ENCODE data around the gene TERT. TPM values are rescaled to one million over a fixed set of nuclear protein-coding genes. Genes with fewer than 3 reads are reported as not detected.

Gene TERT
- total and polyA plus RNA-seq, 10 of the 15 experiments (the other 5 are each of a cell fraction or from before 2014, with no cell fraction given), result 0.08 to 21.5 (median 5.0) TPM

DNA sequence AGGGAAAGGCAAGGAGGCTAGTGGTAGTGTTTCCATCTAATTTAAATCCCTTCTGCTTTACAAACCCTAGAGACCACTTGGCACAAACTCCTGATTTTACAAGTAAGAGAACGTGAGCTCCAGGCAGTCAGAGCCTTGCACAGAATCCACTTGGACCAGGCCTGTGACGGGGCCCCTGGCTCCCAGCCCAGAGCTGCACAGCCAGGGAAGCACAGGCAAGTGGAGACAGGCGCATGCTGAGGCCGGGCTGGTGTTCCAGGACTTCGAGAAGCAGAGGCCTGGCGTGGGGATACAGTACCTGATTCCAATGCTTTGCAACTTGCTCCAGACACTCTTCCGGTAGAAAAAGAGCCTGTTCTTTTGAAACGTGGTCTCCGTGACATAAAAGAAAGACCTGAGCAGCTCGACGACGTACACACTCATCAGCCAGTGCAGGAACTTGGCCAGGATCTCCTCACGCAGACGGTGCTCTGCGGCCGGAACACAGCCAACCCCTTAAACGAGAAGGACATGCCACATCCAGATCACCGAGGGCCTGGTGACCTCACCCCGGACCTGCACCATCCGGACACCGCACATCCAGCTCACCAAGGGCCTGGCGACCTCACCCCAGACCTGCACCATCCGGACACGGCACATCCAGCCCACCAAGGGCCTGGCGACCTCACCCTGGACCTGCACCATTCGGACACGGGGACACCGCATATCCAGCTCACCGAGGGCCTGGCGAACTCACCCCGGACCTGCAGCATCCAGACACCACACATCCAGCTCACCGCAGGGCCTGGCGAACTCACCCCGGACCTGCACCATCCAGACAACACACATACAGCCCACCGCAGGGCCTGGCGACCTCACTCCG is 12.5 kb downstream of the TERT start (continued):
- TF ChIP-seq ZBTB11 (CRISPR knock-in tag; IDR thresholded peaks at IDR 0.05) (no peak), PAX5 (IDR thresholded peaks at IDR 0.05; ENCODE audit: borderline replicate concordance, low read depth, low read length) (no peak), EP300 (IDR thresholded peaks at IDR 0.05; ENCODE audit: borderline replicate concordance in 1 of 2, control insufficient read depth in 1 of 2, low read depth in 2 of 2, low read length in 2 of 2) (no peak)

- FAIRE-seq, result no peak
- Histone ChIP-seq H3K27me3 (replicated peaks in 1 of 2; ENCODE audit: control insufficient read depth in 2 of 2, insufficient read depth in 2 of 2, low read length in 1 of 2) (no peaks in the 10 kb centered on the region), H4K20me1 (ENCODE audit: control insufficient read depth, insufficient read depth) (no peaks in the 10 kb centered on the region), H3K79me2 (ENCODE audit: control insufficient read depth, insufficient read depth, low read length) (no peaks in the 10 kb centered on the region), H3K27ac (ENCODE audit: control insufficient read depth, insufficient read depth) (no peak overlapping the region), H3K4me2 (ENCODE audit: control insufficient read depth, insufficient read depth) (no peak overlapping the region), H3K36me3 (ENCODE audit: control insufficient read depth in 2 of 2, insufficient read depth in 2 of 2, low read length in 1 of 2) (peaks cover 0 to 7% of the 10 kb centered on the region in 2 experiments; a peak in 2 of 4 replicates), H3K4me1 (ENCODE audit: control insufficient read depth, insufficient read depth, low read length) (no peaks in the 10 kb centered on the region), H3K4me3 (no peak overlapping the region), H2AFZ (ENCODE audit: control insufficient read depth, low read depth, low read length) (no peak overlapping the region), H3K9me3 (replicated peaks; ENCODE audit: control insufficient read depth, insufficient read depth, low read length) (no peaks in the 10 kb centered on the region; the same call in 2 of the 3 replicates), H3K9ac (ENCODE audit: control insufficient read depth, insufficient read depth, low read length) (no peak overlapping the region)
- RAD21 ChIA-PET (ENCODE audit: unreplicated experiment), result no interaction called here
- BruUV-seq (replicated peaks), result no TSS peak
- intact Hi-C loops (cut with micrococcal nuclease; ENCODE audit: unreplicated experiment) (no loop called here), in situ Hi-C loops (cut with MboI) (no loop called here)
- CTCF ChIA-PET, result no interaction called here
- SMC1A ChIA-PET (ENCODE audit: uncharacterized antibody, unreplicated experiment), result no interaction called here
- POLR2A ChIA-PET, result no interaction called here
- no peak for DNase-seq (ENCODE audit: low read depth, low spot score)
- no peak for ATAC-seq
- WGBS (ENCODE audit: insufficient coverage, insufficient replicate concordance, low lambda C conversion rate, missing lambda C conversion rate), result 57% methylated on average over 16 of the region's 16 CpGs
- TF ChIP-seq, protein P1, sequence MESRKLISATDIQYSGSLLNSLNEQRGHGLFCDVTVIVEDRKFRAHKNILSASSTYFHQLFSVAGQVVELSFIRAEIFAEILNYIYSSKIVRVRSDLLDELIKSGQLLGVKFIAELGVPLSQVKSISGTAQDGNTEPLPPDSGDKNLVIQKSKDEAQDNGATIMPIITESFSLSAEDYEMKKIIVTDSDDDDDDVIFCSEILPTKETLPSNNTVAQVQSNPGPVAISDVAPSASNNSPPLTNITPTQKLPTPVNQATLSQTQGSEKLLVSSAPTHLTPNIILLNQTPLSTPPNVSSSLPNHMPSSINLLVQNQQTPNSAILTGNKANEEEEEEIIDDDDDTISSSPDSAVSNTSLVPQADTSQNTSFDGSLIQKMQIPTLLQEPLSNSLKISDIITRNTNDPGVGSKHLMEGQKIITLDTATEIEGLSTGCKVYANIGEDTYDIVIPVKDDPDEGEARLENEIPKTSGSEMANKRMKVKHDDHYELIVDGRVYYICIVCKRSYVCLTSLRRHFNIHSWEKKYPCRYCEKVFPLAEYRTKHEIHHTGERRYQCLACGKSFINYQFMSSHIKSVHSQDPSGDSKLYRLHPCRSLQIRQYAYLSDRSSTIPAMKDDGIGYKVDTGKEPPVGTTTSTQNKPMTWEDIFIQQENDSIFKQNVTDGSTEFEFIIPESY (IDR thresholded peaks at IDR 0.05), result no peak
- TF ChIP-seq TARDBP (IDR thresholded peaks at IDR 0.05; ENCODE audit: borderline replicate concordance) (no peak), POLR2AphosphoS2 (IDR thresholded peaks at IDR 0.05; ENCODE audit: low read depth, low read length) (no peak), ZZZ3 (IDR thresholded peaks at IDR 0.05; ENCODE audit: control insufficient read depth, insufficient read length, low read depth) (no peak), NFYA (IDR thresholded peaks at IDR 0.05; ENCODE audit: borderline replicate concordance, low read depth, low read length) (no peak), SREBF1 (IDR thresholded peaks at IDR 0.05; ENCODE audit: low read length) (no peak), JUNB (IDR thresholded peaks at IDR 0.05) (no peak), CTCF (IDR thresholded peaks at IDR 0.05 in 2 of 3, conservative IDR thresholded peaks at IDR 0.05 in 1 of 3; ENCODE audit: control insufficient read depth in 2 of 3, extremely low read depth in 1 of 3, insufficient read depth in 1 of 3, low read depth in 3 of 3, low read length in 3 of 3) (no peak), RBBP5 (conservative IDR thresholded peaks at IDR 0.05) (no peak), HDGF (IDR thresholded peaks at IDR 0.05) (no peak)
Observed at GRCh38 chr5:1281038-1281882, 13.6 kb downstream of the TERT start.
